ENCODE data around the gene COL23A1.

The COL23A1 gene

DNA sequence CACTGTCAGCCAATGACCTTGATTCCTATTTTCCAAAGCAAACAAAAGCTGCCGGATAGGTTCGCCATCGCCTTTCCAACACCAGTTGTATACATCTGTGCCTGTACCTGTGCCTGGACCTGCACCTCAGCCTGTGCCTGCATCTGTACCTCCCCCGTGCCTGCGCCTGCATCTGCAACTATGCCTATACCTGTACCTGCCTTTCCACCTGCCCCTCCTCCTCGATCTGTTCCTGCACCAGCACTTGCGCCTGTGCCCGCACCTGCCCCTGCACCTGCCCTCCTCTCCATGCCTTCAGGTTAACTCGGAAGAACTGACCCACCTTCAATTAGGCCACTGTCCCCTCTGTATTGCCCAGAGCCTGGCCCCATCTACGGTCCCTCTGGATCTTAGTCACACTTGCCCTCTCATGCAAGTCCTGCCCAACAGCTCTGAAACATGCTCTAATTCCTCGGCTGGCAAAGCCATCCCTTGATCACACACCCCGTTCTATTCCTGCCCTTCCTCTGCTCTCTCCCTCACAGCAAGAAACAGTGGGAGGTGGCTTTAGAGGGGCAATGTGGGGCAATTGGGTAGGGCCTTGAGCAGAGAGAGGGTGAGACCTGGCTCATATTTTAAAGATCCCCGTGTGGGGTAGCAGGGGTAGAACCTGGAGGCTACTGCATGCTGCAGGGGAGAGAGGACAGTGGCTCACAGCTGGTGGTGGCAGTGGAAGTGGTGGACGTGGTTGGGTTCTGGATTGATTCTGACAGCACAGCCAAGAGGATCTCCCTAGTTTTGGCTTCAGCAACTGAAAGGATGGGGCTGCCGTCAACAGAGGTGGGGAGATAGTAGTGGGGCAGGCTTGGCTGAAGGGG is 298.0 kb downstream of the COL23A1 start:
- DNase-seq = no peak

DNA sequence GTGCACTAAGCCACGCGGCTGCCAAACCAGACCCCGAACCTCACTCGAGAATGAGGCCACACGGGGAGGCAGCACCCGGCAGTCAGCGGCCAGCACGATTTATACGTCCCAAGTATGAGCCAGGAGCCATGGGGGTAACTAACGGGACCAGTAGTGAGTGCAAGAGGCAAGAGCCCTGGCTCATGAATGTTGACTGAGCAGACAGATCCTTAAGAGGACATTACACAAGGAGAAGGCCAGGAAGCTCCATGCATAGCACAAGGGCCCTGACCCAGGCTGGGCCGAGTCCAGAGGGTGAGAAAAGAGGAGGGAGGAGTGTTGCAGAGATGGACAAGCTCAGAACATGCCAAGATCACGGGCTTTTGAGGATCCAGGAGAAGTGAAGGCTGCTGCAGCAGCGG is 299.0 kb downstream of the COL23A1 start:
- no peak for DNase-seq

DNA sequence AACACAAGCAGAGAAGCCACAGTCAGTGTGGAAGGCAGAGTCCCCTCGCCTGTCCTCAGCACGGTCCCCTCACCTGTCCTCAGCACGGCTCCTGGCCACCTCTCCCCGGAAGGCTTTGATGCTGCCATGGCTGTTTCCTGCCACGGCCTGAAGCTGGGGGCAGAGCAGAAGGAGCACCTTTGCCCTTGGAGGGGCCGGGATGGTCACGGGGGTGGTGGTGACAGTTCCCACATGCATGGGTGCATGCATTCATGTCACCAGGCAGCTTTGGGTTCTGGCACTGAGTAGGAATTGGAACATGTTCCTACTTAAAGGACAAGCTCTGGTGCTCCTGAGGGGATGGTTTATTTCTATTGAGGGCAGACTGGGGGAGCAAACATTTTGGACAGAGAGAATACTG is 299.8 kb downstream of the COL23A1 start:
- DNase-seq = no peak

DNA sequence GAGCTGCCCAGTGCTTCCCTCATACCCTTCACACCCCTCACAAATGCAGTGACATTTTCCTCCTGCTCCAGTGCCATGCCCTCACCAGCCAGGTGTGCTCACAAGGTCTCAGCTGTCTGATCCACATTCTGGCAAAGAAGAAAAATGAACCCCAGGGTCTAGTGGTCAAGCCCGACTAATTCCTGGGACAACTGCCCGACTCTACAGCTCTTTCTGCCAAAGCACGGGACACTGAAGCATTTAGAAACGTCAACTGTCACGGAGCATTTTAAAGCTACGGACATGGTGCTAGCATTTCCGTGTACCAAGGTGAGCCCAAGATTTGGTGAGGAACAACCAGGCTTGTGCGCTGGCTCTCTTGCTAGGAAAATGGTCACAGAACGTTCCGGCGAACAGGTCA is 300.8 kb downstream of the COL23A1 start:
- DNase-seq = no peak

DNA sequence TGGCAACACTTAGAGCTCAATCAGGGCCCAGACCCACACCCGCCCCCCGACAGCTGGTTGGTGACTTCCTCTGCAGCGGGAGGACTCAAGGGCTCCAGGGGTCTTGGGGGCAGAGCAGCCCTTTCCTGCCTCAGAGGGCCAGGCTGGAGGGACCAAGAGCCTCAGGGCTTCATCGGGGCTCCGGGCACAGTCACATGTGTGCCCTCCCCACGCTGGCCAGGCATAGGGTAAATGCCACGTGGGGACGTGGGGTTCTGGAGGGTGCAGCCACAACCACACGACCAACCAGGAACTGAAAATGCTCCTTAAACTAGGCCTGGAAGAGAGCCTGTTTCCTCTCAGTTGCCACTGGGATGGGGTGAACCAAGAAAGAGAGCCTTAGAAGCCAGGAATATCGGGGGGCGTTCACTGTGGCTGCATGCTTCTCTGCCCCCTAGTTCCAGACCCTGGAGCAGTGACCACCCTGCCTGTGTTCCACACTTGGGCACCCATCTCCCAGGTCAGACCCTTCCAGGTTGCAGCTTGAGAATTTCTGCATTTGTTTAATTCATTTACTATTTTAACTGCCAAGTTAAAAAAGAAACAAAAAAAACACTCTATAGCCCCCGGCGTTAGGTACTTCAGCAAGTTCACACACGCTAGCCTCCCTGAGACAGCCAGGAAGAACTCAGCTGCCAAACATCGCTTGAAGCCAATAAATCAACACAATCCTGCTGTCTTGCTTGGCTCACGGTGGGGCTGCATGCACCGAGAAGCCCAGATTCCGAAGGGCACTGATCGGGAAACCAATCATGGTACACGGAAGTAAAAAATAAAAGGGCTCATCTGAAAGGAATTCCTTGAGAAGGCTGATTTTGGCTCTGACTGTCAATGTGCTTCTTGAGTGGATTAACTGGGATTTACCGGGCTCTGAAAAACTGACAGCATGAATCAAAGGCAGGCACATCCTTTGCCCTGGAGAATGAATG is 301.5 kb downstream of the COL23A1 start:
- no peak for DNase-seq

DNA sequence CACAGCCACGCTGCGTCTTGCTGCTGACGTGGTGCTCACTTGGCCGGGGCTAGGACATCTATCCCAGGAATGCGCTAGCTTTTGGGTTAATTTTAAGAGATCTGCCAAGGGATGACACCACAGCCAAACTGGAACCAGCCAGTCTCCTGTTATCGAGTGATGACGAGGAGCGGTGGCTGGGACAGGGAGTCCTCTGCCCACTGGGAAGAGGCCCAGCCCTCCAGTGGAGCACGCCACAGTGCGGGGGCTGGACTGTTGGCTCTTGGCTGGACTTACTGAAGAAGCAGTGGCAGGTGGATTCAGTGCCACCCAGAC is 302.4 kb downstream of the COL23A1 start:
- DNase-seq = no peak

DNA sequence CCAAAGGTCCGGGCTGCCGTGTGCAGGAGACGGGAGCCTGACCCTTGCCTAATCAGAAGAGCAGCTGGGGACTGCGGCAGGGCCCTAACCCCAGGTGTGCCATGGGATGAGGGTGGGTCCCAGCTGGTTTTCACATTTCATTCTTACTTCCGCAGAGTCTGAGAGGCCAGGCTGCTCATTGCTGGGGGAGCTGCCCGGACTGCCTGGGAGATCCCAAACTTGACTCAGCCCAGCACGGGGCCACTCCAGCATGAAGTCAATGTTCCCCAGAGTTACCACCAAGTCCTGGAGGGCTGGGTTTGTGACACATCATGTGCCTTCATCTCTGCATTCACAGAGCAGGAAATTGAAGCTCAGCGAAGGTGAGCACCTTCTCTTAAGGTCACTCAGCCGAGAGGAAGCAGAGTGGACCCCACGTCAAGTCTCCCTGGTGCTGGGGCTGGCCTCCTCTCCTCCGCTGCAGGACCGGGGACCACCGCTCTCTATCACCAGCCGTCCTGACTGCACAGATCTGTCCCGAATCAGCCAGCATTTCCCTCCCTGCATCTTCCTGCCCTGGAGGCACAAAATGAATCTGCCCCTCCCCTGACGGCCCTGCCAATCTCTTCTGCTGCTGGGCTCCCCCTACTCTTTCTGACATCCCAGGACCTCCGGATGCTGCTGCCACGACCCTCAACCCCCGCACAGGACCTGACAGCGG is 303.0 kb downstream of the COL23A1 start:
- no peak for DNase-seq

DNA sequence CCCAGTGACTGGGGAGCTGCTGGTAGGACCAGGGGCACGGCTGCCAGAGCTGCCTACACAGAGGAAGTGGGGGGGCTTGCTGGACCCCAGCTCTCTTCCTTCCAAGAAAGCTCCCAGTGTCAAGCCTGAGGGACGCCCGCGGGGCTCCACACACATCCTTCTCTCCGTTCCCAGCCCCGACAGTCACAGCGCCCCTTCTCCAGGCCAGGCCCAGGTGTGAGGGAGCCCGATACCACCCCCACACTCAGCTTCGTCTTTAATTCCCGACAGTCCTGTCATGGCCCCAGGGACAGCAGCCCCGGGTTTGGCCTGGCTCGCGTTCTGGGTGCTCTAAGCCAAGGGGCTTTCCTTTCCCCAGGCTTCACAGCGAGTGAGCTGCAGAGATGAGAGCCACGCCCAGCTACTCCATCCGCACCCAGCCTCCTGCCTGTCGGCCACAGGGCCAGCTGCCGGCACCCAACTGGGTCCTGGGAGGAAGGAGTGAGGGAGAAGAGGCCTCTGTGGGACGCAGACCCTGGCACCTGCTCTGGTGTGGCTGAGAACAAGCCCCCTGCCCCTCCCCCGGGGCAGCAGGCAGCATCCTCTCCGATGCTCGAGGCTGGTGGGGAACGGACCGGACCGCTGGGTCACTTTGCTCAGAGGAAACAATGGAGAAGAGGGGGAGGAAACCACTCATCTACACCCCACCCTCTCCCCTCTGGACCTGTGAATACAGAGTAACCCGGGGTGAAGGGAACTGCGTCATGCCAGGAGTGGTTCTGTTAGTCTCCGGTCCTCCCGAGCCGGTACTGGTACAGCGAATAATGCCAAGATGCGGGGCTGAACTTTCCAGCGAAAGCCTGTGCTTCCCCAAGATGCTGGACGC is 303.7 kb downstream of the COL23A1 start:
- no peak for DNase-seq

DNA sequence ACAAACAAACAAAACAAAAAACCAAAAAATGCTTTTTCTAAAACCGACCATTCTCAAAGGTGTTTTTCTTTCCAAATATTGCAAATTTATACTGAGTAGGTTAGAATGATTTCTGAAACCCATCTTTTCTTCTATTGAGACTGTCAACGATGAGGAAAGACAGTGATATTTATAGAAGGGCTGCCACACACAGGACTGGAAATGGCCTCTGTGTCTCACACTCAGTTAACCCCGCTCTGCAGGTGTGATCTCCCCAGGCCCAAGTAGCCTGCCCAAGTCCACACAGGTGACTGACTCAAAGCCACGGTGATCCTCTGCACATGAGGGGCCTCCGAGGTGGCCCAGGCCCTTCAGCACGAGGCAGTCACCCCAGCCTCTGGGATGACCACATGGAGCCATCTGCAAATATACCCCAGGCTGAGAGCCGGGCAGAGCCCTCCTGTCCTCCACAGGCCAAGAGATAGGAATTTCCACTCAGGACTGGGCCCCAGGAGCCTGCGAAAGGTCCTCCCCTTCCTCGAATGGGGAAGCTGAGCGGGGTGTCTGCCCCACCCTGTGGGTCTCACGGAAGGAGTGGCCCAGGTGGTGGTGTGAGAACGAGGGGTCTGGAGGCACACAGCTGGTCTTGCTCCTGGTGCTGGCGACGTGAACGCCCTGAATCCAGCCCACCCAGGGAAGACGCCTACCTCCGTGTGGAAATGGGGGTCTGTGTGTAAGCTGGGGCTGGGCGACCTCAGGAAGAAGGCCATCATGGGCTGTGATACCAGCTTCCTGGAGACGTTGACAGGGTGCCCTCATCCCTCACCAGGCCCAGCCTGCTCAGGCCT is 304.6 kb downstream of the COL23A1 start:
- DNase-seq = no peak

DNA sequence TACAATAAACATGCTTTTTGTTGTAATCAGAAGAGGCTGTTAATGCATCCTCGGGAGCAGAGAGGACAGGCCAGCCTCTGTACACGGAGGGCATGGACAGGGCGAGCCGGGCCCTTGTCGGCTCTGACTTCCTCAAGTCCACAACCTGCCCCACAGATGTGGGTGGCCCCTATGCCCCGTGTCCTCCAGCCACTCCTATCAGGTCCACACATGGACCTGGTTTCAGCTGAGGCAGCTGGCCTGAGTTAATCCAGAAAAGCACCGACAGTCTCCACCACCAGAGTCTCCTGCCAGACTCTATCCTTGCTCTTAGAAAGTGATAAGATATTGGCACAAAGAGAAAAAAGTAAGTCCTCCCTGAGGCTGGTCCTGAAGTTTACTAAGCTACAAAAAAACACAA is 305.2 kb downstream of the COL23A1 start:
- DNase-seq = no peak

DNA sequence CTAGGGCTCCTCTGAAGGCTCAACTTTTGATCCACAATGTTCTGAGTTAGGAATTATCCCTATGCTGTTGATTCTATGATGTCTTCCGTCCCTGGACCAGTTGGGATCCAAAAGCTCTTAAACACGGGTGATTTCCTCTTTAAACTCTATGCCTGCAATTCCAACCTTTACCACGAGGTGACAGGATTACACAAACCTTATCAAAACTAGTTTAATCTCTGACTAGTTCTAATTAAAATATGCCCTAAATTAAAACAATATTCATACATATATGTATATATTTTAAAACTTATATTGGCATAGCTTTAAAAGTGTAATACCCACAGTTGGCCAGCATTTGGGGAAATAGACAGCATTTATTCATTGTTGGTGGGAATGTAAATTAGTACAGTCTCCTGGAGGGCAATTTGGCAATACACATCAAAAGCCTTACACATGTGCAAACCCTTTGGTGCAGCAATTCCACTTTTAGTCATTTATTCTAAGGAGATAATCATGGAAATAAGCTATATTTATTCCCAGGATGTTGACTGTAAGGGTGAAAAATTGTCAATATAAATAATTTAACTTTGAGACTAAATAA is 306.0 kb downstream of the COL23A1 start:
- no peak for DNase-seq

DNA sequence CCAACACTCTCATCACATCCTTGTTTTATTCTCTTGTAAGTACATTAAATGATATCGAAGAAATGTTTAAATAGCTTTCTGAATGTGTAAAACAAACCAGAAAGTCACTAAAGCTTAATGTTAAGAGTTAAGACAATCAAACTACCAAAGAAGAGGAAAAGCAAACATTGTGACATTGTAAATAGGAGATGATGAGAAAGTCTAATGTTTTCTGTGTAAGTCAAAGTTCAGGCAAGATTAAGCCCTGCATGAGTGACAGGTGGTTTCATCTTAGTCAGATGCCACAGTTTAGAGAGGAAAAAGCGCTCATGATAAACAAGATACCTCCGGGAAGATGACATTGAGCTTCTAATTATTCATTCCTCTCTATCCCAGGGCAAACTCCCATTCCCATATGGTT is 306.7 kb downstream of the COL23A1 start:
- no peak for DNase-seq

DNA sequence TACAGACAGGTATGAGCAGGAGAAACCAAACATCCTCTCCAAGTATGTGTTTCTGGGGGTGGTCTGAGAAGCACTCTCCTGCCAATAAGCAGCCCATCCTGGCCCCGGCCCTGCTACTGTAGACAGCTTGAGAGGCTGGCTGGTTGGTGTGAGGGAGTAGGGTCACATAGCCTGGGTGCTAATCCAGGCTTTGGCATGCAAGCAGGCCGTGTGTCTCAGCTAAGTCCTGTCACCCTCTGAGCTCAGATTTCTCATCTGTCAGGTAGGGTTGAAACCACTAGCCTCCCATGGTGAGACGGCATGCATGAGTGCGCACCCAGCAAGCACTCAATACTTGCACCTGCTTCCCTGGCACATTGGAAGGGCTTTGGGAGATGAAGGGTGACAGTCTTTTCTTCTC is 307.8 kb downstream of the COL23A1 start:
- DNase-seq = no peak

DNA sequence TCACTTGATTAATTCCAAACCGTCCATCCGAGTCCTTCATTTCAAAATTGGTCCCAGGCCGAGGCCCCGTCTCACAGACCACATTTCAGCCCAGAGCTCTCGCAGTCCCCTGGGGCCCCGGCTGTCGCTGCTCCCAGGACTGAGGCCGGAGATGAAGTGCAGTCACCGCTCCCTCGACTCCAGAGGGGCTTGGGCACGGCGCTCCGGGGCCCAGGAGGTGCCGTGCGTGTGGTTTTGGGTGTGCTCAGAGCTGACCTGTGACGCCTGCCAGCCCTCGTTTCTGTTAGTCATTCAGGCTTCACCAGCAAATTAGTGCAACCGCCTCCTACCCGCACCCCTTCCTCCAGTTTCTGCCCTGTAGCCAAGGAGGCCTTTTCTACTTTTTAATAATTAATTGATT is 308.9 kb downstream of the COL23A1 start:
- DNase-seq = no peak

DNA sequence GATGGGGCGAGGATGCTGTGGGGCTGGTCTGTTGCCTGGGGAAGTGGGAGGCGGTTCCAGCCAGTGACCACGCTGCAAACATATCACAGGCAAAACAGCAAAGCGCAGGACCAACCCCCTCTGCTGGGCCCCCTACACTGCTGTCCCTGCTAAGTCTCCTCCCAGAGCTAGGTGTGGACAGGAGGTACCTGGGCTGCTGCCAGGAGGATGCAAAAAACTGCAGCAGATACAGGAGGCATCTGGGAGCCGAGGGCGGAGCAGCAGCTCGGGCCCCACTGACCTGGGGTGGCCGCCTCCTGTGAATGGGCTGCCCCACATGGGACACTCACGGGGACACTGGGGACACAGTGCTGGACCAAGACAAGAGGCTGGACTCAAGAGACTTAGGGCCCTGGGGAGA is 309.6 kb downstream of the COL23A1 start:
- no peak for DNase-seq

DNA sequence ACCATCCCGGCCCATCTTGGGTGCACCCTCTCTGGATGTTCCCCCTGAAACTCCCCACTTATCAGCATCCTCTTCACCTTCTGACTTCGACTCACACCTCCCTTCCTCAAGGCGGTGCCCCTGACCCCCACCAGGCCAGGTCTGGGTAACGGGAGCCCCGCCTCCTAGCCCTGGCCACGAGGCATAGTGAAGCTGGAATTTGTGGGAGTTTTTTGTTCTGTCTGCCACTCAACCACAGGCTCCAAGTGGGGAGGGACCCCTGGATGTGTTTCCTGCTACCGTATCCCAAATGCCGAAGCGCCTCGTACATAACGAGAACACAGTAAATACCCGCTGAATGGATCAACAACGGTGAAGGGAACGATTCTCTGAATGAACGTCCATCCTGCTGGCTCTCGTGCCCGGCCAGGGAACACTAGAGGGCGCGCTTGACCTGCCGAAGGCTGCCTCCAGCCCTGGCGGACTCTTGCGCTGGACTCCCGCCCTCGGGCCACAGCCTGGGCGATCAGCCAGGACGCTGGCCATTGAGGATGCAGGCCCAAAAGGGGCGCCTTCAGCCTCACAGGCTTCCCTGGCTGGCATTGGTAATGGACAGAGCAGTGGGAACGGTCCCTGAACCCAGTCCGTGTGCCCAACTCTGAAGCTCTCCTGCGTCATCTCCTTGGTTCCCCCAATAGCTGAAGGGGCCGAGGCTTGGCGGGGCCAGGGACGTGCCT is 310.3 kb downstream of the COL23A1 start:
- peak; percentile 74 for DNase-seq

DNA sequence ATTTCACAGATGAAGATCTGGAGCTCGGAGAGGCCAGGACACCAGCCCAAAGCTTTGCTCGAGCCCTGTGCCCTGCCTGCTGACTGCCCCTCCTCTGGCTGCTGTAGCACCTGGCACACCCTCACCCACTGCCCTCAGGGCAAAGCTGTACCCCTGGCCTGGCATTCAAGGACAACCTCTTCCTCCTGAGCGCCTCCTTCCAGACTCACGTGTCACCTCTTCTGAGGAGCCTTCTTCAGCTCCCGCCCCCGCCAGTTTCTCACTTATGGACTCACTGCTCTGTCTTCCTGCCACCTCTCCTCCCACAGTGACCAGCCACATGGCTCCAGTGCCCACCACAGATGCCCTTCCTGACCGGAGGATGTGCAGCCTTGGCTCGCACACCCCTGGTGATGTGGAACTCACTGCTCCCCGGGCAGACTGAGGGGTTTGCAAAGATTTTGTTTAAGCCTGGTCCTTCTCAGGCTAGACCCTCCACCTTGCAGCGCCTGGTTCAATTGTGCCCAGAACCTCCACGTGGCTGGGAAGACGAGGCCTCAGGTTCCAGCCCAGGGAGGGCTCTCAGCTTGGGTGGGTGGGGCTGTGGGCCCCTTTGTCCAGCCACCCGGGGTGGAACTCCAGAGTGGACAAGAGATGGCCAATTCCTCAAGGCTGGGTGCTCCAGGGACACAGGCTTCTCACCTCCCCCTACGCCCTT is 311.0 kb downstream of the COL23A1 start:
- no peak for DNase-seq

DNA sequence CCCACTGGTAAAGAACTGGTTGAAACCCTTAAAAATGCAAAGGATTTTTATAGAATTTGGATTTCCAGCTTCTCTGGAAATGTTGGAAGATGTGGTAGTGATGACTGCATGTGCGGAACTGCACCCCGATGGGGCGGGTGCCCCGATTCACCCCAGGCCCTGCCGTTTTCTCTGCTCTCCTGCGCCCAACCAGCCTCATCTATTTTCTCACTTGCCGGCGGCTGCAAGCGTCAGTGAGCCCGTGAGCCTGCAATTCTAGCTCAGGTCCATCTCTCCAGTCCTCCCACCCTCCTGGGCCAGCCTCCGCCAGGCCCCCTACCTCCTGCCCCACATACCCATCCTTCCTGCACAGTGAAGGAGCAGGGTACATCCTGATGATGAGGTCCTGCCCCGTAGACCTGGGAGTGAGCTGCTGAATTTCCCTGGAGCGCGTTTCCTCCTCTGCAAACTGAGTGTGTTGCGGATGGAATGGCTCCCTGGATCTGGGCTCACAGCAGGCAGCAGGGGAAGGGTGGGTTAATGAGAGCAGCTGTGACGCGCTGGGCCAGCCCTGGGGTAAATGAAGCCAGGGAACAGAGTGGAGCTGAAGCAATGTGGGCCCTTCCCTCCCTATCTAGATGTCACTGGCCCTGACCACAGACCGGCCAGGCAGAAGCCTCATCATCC is 311.7 kb downstream of the COL23A1 start:
- no peak for DNase-seq

DNA sequence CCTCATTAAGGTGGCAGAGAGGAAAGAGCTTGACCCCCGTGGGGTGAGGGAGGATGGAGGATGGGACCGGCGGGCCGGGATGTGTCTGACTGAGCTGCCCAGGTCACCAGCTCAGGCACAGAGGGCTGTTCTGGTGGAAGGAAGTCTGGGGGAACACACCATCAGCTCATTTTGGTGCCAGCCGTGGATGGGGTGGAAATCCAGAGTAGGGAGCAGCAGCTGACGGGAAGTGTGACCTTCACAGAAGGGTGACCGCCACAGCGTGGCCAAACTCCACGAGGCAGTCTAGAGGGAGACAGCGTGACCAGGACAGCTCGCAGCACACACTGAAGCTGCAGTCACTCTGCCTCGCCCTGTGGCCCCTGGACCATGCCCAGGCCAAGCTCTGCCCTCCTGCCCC is 312.3 kb downstream of the COL23A1 start:
- no peak for DNase-seq
